ENCODE results near the gene USP17L5.
"Not testable (repeated sequence)": the region's sequence is repeated elsewhere in the genome, so short reads cannot be mapped to it uniquely, and the experiment has no call there.

The USP17L5 gene, protein sequence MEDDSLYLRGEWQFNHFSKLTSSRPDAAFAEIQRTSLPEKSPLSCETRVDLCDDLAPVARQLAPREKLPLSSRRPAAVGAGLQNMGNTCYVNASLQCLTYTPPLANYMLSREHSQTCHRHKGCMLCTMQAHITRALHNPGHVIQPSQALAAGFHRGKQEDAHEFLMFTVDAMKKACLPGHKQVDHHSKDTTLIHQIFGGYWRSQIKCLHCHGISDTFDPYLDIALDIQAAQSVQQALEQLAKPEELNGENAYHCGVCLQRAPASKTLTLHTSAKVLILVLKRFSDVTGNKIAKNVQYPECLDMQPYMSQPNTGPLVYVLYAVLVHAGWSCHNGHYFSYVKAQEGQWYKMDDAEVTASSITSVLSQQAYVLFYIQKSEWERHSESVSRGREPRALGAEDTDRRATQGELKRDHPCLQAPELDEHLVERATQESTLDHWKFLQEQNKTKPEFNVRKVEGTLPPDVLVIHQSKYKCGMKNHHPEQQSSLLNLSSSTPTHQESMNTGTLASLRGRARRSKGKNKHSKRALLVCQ

DNA sequence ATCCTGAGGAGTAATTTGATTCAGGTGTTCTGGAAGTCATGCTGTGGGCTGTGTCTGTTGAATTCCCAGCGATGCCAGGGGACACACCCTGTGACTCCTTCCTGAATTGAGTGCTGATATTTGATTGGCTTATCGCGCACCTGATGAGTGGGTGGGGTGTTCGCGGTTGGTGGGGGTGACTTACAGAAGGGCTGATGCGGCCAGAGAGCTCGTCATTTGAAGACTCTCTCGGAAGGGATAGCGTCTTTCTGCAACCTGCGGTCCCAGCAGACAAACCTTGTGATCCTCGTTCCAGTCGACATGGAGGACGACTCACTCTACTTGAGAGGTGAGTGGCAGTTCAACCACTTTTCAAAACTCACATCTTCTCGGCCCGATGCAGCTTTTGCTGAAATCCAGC, at the start of gene USP17L5:
USP17L5 (plus strand) TSS at position 301 of the 400 bp plus-strand sequence; CDS start at position 301, 0 bp downstream.
- DNase-seq (ENCODE audit: low read depth): not testable (repeated sequence)

DNA sequence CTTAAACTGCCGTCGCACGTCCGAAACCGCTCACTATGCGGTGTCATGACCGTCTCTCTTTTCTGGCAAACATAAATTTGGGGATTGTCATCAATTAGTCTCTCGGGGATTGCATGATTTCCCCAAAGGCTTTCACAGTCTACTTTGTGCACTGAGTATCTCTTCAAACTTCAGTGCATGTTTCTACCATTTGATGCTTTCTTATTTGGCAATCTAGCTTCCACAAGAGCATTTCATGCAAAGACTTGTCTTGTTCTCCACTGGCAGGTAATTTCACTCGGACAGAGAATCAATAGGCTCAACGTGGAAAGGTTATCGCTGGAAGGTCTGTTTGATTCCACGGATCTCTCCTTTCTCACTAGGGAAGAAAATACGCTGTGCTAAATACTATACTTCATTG, 15.0 kb upstream of the USP17L5 start:
- DNase-seq (ENCODE audit: low read depth): not testable (repeated sequence)

DNA sequence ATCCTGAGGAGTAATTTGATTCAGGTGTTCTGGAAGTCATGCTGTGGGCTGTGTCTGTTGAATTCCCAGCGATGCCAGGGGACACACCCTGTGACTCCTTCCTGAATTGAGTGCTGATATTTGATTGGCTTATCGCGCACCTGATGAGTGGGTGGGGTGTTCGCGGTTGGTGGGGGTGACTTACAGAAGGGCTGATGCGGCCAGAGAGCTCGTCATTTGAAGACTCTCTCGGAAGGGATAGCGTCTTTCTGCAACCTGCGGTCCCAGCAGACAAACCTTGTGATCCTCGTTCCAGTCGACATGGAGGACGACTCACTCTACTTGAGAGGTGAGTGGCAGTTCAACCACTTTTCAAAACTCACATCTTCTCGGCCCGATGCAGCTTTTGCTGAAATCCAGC, 14.3 kb upstream of the USP17L5 start, which contains the start of gene USP17L24:
USP17L24 (plus strand) TSS at position 301 of the 400 bp plus-strand sequence; CDS start at position 301, 0 bp downstream.
- DNase-seq (ENCODE audit: low read depth): not testable (repeated sequence)

DNA sequence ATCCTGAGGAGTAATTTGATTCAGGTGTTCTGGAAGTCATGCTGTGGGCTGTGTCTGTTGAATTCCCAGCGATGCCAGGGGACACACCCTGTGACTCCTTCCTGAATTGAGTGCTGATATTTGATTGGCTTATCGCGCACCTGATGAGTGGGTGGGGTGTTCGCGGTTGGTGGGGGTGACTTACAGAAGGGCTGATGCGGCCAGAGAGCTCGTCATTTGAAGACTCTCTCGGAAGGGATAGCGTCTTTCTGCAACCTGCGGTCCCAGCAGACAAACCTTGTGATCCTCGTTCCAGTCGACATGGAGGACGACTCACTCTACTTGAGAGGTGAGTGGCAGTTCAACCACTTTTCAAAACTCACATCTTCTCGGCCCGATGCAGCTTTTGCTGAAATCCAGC, 9.6 kb upstream of the USP17L5 start, which contains the start of gene USP17L25:
USP17L25 (plus strand) TSS at position 301 of the 400 bp plus-strand sequence; CDS start at position 301, 0 bp downstream.
- DNase-seq (ENCODE audit: low read depth): not testable (repeated sequence)

DNA sequence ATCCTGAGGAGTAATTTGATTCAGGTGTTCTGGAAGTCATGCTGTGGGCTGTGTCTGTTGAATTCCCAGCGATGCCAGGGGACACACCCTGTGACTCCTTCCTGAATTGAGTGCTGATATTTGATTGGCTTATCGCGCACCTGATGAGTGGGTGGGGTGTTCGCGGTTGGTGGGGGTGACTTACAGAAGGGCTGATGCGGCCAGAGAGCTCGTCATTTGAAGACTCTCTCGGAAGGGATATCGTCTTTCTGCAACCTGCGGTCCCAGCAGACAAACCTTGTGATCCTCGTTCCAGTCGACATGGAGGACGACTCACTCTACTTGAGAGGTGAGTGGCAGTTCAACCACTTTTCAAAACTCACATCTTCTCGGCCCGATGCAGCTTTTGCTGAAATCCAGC, 4.8 kb upstream of the USP17L5 start, which contains the start of gene USP17L26:
USP17L26 (plus strand) TSS at position 301 of the 400 bp plus-strand sequence; CDS start at position 301, 0 bp downstream.
- DNase-seq (ENCODE audit: low read depth): not testable (repeated sequence)

DNA sequence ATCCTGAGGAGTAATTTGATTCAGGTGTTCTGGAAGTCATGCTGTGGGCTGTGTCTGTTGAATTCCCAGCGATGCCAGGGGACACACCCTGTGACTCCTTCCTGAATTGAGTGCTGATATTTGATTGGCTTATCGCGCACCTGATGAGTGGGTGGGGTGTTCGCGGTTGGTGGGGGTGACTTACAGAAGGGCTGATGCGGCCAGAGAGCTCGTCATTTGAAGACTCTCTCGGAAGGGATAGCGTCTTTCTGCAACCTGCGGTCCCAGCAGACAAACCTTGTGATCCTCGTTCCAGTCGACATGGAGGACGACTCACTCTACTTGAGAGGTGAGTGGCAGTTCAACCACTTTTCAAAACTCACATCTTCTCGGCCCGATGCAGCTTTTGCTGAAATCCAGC, 4.6 kb downstream of the USP17L5 start, which contains the start of gene USP17L27:
USP17L27 (plus strand) TSS at position 301 of the 400 bp plus-strand sequence; CDS start at position 301, 0 bp downstream.
- DNase-seq (ENCODE audit: low read depth): not testable (repeated sequence)

DNA sequence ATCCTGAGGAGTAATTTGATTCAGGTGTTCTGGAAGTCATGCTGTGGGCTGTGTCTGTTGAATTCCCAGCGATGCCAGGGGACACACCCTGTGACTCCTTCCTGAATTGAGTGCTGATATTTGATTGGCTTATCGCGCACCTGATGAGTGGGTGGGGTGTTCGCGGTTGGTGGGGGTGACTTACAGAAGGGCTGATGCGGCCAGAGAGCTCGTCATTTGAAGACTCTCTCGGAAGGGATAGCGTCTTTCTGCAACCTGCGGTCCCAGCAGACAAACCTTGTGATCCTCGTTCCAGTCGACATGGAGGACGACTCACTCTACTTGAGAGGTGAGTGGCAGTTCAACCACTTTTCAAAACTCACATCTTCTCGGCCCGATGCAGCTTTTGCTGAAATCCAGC, 9.4 kb downstream of the USP17L5 start, which contains the start of gene USP17L28:
USP17L28 (plus strand) TSS at position 301 of the 400 bp plus-strand sequence; CDS start at position 301, 0 bp downstream.
- not testable (repeated sequence) for DNase-seq (ENCODE audit: low read depth)

DNA sequence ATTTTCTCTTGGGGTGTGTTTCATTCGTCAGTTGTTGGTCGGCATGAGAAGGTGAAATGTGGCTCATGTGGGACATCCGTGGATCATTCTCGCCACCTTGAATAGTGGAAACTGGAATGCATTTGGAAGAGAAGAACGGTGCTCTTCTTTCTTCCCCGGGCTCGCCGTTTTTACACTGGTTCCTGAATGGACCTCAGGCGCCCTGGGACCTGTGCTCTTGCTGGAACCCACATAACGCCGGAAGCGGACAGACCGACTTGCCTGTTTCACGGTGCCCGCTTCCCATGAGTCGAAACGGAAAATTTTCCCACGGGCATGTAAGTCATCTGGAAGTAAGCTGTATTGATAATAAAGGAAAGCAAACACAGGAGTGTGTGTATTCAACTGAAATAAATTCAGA, 11.7 kb downstream of the USP17L5 start:
- DNase-seq (ENCODE audit: low read depth): not testable (repeated sequence)

DNA sequence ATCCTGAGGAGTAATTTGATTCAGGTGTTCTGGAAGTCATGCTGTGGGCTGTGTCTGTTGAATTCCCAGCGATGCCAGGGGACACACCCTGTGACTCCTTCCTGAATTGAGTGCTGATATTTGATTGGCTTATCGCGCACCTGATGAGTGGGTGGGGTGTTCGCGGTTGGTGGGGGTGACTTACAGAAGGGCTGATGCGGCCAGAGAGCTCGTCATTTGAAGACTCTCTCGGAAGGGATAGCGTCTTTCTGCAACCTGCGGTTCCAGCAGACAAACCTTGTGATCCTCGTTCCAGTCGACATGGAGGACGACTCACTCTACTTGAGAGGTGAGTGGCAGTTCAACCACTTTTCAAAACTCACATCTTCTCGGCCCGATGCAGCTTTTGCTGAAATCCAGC, 14.1 kb downstream of the USP17L5 start, which contains the start of gene USP17L29:
USP17L29 (plus strand) TSS at position 301 of the 400 bp plus-strand sequence; CDS start at position 301, 0 bp downstream.
- not testable (repeated sequence) for DNase-seq (ENCODE audit: low read depth)

DNA sequence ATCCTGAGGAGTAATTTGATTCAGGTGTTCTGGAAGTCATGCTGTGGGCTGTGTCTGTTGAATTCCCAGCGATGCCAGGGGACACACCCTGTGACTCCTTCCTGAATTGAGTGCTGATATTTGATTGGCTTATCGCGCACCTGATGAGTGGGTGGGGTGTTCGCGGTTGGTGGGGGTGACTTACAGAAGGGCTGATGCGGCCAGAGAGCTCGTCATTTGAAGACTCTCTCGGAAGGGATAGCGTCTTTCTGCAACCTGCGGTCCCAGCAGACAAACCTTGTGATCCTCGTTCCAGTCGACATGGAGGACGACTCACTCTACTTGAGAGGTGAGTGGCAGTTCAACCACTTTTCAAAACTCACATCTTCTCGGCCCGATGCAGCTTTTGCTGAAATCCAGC, 23.6 kb downstream of the USP17L5 start, which contains the start of gene USP17L30:
USP17L30 (plus strand) TSS at position 301 of the 400 bp plus-strand sequence; CDS start at position 301, 0 bp downstream.
- not testable (repeated sequence) for DNase-seq (ENCODE audit: low read depth)

DNA sequence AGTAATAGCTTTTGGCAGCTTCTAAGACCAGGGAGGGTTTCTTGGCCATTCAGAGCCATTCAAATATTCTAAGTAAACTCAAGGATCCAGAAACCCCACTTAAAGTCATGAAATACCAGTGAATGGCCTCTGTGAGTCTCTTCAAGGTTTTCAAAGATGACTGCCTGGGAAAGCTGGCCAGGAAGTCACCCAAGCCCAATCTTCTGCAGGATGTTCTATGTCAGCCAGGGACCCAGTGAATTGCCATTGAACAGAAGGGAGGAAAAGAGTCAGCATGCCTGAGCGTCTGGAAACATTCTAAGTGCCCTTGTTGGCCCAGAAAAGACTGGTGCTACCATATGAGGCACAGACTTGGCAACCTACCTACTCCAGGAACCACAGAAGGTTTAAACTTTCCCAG, 40.7 kb downstream of the USP17L5 start:
- not testable (repeated sequence) for DNase-seq (ENCODE audit: low read depth)

DNA sequence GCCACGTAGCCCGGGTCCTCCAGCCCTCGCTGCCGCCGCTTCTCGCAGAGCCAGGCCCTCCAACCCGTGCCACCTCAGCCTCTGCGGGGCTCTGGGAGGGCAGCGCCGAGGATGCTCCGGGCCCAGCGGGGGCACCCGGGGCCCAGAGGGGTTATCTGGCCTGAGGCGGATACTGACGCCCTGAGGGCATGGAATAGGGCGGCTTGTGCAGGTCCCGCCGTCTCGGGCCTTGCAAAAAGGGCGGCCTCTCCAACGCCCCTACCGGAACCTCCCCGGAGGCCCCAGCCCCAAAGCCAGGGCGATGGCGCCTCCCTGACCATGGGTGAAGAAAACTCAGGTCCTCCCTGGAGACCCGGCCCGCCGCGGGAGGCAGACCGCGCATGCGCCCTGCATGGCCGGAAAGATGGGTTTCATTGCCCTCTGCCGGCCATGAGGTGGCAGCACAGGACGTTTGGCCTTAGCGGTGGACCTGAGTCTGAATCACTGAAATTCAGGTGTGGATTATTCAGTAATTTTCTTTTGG, 41.9 kb downstream of the USP17L5 start:
- peak; percentile 1 for DNase-seq (ENCODE audit: low read depth)

DNA sequence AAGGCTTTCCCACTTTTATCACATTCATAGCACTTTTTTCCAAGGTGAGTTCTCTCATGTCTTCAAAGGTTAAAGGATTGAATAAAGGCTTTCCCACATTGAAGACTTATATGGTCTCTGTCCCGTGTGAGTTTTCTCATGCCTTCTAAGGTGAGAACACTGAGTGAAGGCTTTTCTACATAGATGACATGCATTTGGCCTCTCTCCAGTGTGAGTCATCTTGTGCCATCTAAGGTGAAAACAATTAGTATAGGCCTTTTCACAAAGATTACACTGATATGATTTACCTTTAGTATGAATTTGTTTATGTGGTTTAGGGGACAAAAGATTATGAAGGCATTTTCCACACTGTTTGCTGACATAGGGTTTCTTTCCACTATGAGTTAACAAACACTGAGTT, 44.9 kb downstream of the USP17L5 start:
- no peak for DNase-seq (ENCODE audit: low read depth)

DNA sequence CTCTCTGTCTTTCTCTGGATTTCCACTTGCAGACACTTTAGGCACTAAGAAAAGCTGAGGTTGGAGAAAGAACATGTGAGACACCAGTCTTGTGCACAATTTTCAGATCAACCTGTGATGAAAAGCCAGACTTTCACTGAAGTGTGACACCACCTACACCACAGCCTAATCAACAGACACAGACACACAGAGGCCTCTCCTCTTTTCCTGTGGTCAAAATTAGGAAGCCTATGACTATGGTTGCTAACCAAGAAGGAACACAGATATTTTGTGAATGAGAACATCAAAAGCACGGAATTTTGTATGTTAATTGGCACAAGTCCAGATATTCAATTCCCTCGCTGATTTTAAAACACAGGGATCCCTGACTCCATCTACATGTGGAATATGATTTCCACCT, 49.8 kb downstream of the USP17L5 start:
- DNase-seq (ENCODE audit: low read depth): not testable (repeated sequence)

Data from EH (cell line).